ENCODE measurements around the gene GIMAP8. TPM values are rescaled to one million over a fixed set of nuclear protein-coding genes. Genes with fewer than 3 reads are reported as not detected.

GIMAP8 gene
- total RNA-seq, 1 experiment from 2014 or later = not detected

DNA sequence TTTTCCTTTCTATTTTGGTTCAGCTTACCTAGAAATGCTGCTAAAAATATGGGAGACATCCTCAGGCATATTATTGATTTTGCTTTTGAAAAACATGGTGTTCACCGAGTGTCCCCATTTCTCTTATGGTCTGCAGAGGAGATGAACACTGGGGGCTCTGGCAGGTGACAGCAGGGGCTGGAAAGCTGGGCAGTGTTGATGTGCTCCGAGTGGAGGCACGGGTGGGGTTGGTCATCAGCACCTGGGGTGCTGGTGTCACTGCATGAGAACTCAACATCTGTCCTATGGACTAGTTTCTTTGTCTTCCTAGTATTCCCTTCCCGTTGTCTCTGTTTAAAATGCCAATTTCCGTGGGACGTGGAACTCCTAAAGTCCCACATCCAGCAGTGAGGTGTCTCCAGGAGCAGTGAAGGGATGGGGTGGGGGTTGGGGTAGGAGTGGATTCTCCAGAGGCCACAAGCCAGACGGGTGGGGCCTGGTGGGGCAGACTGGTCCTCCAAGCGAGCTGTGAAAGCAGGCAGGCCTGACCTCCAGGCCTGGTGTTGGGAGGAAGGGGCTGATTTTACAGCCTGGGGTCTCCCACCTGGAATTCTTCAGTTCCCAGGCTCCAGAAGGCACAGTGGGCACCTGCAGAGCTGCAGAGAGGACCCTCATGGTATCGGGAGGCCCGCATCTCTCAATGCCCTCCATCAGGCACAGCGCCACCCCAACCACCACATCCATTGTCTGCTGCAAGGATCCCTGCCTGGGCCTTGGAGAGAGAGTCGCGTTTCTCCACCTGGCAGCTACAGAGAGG lies 46.9 kb upstream of the GIMAP8 start:
- Histone ChIP-seq H3K4me2 (ENCODE audit: insufficient read depth, insufficient read length, low read length) (peak overlapping the region; percentile 2), H3K79me2 (ENCODE audit: insufficient read depth, low read length) (no peaks in the 10 kb centered on the region), H2BK15ac (ENCODE audit: low read depth, low read length) (0 out of 2 replicates have a peak overlapping the region, but pooled peaks have one; percentile 24), H2BK5ac (ENCODE audit: insufficient read length, low read length) (no peak overlapping the region), H3K4me1 (ENCODE audit: insufficient read depth, low read length) (peaks cover 46% of the 10 kb centered on the region), H4K91ac (ENCODE audit: insufficient read length, low read depth, low read length) (peak overlapping the region; percentile 72), H4K20me1 (ENCODE audit: control insufficient read depth, insufficient read depth, insufficient read length) (no peaks in the 10 kb centered on the region), H3K23ac (ENCODE audit: insufficient read length, low read depth, low read length) (no peak overlapping the region), H3K18ac (ENCODE audit: insufficient read length, low read depth, low read length) (peak overlapping the region; percentile 94), H3K56ac (ENCODE audit: insufficient read length, low read depth, low read length) (no peak overlapping the region), H3K4ac (ENCODE audit: low read depth, low read length) (peak overlapping the region; percentile 86; the same call in 1 of the 2 replicates), H3K14ac (ENCODE audit: insufficient read depth, low read length) (peak overlapping the region; percentile 74), H4K5ac (ENCODE audit: insufficient read length, low read depth, low read length) (no peak overlapping the region), H2AK5ac (ENCODE audit: insufficient read length, low read length) (no peak overlapping the region), H3K9ac (ENCODE audit: extremely low read depth, insufficient read length, low read length) (no peak overlapping the region), H2AFZ (ENCODE audit: low read length) (no peak overlapping the region), H3K9me3 (ENCODE audit: control insufficient read depth, low read depth, low read length) (no peaks in the 10 kb centered on the region), H2BK20ac (ENCODE audit: low read depth, low read length, poor library complexity, severe bottlenecking) (no peak overlapping the region), H2BK12ac (ENCODE audit: insufficient read length, low read depth, low read length) (no peak overlapping the region), H2BK120ac (ENCODE audit: low read depth, low read length, poor library complexity, severe bottlenecking) (no peak overlapping the region), H3K23me2 (ENCODE audit: insufficient read length, low read depth, low read length, poor library complexity, severe bottlenecking) (peaks cover 8% of the 10 kb centered on the region), H3K27me3 (ENCODE audit: insufficient read depth, low read length) (no peaks in the 10 kb centered on the region), H3K79me1 (ENCODE audit: insufficient read depth, low read depth, low read length, poor library complexity, severe bottlenecking) (no peaks in the 10 kb centered on the region), H3K27ac (ENCODE audit: insufficient read length, low read depth, low read length) (peak overlapping the region; percentile 91), H4K8ac (replicated peaks; ENCODE audit: insufficient read length, low read depth, low read length) (no peak overlapping the region), H3T11ph (ENCODE audit: low read length) (no peak overlapping the region)
- Mint-ChIP-seq H3K9me3 (no peaks in the 10 kb centered on the region; a peak in 1 of 5 replicates), H3K36me3 (ENCODE audit: insufficient read depth in 1 of 3, low read depth in 3 of 3) (peaks cover 9 to 15% (median 13%) of the 10 kb centered on the region in 3 experiments), H3K27ac (peak overlapping the region; percentile 99), H3K27me3 (ENCODE audit: low read depth) (no peaks in the 10 kb centered on the region), H3K4me3 (peak overlapping the region; percentile 73 to 76; a peak in 4 of 5 replicates), H3K4me1 (peaks cover 78 to 79% of the 10 kb centered on the region in 2 experiments)
- TF ChIP-seq, protein P1, sequence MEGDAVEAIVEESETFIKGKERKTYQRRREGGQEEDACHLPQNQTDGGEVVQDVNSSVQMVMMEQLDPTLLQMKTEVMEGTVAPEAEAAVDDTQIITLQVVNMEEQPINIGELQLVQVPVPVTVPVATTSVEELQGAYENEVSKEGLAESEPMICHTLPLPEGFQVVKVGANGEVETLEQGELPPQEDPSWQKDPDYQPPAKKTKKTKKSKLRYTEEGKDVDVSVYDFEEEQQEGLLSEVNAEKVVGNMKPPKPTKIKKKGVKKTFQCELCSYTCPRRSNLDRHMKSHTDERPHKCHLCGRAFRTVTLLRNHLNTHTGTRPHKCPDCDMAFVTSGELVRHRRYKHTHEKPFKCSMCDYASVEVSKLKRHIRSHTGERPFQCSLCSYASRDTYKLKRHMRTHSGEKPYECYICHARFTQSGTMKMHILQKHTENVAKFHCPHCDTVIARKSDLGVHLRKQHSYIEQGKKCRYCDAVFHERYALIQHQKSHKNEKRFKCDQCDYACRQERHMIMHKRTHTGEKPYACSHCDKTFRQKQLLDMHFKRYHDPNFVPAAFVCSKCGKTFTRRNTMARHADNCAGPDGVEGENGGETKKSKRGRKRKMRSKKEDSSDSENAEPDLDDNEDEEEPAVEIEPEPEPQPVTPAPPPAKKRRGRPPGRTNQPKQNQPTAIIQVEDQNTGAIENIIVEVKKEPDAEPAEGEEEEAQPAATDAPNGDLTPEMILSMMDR (conservative IDR thresholded peaks at IDR 0.05) = no peak
- peak; percentile 42 for DNase-seq
- WGBS (ENCODE audit: extremely low coverage, insufficient read length, low lambda C conversion rate) = no CpG with 5 or more reads among the region's 13 CpGs

Data from H9 (cell line).